Superior temporal gyrus (tissue), 1 donor: Measurements from ENCODE around the gene ATP2B2.
"Not testable (repeated sequence)": the region's sequence is repeated elsewhere in the genome, so short reads cannot be mapped to it uniquely, and the experiment has no call there.

ENCODE experiments used
- DNase-seq: peaks from one replicate; pipeline ENCODE4 v3.0.0-alpha.2; 2016; ENCODE audit errors: extremely low spot score

ATP2B2 gene

DNA sequence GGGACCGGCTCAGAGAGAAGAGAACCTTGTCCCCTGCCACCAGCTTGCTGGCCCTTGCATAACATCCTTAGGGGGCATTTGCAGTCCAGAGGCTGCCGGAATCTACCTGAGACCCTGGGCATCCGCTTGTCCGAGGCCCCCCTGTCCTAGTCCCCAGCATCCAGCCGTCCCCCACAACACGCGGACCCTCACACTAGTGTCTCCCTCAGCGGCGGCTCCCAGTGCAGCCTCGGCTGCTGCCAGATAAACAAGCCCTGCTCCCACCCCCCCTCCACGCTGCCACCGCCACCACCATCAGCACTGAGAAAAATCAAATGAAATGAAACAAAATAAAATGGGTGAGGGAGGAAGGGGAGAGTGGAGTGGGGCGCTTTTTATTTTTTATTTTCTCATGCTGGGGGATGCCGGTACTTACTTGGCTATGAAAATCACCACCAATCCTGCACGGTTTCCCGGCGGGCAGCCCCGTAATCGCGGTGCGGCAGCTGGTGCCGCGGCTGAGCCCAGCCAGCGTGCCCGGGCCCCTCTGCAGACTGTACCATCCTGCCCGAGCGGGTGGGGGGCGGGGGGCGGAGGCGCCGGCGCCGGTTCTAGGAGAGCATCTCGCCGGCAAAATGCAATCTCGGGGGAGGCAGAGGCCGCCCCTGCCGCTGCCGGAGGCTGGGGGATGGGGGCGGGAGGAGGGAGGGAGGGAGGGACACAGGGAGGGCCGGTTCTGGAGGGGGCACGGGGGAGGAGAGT is at the start of gene ATP2B2:
TSS of gene ATP2B2 (minus strand) at position 537 of the 741 bp plus-strand sequence. CDS start 56,043 bp downstream, outside the sequence.
- DNase-seq = no peak

DNA sequence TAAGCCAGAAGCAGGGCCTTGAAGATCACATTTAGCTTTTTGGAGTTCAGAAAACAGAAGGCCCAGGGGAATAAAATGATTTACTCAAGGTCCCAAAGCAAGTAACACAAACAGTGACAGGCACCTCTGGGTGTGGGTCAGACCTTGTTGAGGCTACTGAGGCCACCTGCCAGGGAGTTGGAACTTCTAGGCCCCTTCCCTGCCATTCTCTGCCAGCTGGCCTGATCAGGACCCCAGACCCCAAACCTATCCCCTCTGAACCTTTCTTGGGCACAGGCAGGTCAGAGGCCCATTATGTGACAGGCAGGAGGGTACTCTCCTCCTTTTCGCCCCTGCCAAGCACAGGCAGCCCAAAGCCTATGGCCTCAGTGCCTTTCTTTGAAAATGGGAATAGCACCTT is 49.4 kb upstream of the ATP2B2 start:
- no peak for DNase-seq

DNA sequence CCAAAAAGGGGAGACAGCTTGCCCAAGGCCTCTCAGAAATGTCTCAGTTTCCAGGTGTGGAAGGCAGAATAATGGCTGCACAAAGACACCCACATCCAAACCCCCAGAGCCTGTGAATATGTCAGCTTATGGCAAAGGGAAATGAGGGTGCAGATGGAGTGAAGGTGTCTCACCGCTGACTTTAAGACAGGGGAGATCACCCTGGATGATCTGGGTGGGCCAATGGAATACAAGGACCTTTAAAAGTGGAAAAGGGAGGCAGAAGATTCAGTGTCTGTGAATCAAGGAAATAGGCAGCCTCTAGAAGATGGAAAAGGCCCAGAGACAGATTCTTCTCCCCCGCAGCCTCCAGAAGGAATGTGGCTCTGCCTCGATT is 48.8 kb upstream of the ATP2B2 start:
- DNase-seq = no peak

DNA sequence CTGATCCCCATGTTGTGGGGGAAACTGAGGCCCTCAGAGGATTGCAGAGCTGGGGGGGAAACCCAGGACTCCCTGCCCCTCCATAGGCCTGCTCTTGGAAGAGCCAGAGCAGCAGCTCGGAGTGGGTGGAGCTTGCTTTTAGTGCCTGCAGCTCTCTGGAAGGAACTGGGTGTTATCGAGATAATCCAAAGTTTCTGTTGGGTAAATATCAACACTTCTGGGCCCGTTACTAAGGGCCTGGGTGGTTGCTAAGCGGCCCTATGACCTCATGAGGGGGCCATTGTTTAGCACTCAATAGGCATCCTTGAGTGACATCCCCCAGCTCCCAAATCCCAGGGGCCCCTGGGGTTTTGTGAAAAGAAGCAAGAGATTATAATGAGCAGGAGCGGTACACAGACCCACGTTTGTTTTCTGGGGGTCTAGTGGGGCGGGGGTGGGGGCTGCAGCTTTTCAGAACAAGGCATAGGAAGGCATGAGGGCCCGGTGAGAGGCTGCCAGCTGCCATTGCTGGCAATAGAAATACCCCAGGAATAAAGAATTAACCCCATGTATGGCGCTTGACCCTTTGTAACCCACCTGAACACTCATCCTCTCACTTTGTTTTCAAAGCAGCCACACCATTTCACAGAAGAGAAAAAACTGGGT is 48.3 kb upstream of the ATP2B2 start:
- DNase-seq = peak; percentile 36

DNA sequence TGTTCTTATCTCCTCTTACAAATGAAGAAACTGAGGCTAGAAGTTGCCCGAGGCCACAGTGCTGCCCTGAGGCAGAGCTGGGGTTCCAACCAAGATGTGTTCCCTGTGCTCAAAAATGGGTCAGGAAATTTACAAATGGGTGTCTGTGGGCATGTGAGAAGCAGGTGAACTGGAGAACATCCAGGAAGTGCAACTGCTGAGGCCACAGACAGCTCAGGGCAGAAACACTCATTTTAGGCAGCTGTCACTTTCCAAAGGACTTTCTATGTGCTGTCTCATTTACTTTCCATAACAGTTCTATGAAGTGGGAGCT is 47.2 kb upstream of the ATP2B2 start:
- DNase-seq = no peak

DNA sequence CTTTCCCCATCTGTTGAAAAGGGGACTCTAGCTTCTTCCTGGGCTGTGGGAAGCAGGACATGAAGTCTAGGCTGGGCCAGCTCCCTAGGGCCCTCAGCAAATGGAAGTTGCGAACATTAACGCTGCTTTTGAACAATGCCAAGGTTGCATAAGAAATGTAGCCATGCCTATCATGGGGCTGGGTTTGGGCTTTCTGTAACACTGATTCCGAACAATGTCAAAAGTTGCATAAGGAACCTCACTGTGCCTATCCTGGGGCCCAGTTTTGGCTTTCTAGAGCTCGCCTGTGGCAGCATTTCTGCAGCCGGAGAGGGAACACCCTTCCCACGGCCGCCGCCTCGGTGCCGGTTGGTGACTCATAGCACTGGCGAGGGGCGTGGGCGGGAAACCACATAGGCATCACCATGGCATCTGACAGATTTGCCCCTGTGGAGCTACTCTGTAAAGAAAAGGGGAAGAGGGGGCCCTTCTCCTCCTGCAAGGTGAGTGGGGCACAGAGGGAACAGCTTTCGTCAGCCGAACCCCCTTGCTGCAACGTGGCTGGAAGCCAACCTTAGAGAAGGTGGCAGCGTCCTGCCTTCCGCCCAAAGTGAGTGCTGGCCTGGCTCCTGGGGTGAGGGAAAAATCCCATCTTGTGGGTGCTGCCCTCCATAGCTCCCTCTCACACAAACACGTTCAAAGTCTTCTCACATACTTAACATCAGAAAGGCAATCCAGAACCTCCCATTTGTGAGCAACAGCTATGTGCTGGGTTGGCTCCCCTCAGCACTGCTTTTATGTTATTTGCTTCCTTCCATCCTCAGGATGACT is 46.6 kb upstream of the ATP2B2 start:
- DNase-seq = peak; percentile 53

DNA sequence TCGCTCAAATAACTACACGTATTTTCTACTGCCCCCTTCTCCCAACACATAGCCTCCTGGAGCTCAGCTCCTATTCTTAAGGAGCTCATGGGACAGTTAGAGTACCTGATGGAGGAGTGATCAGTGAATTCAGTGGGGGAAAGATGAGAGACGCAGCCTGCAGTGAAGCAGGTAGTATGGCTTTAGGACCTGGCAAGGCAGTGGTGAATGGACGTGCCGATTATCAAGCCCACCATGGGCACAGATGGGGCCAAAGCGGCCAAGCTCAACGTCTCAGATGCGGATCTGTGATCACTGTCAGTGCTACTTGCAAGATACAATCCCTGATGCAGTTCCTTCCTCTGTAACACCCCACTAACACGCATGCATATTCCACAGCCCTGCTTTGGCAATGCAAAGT is 45.8 kb upstream of the ATP2B2 start:
- no peak for DNase-seq

DNA sequence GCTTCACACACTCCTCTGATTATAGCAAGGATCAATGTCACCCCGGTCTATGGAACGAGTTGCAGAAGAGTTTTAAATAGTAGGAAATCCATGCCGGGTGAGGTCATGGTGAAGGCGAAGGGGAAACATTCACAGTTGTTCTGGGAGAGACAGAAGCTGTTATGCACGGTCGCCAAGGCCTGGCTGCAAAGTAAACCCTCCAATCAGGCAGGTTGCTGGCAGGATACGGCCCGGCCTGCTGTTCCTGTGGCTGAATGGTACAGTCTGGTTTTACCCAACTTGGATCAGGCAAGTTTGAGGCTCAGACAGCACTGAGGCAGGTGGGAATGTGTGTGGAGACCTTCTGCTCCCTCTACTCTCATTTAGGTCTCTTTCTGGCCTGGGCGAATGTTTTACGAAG is 45.3 kb upstream of the ATP2B2 start:
- DNase-seq = peak; percentile 30

DNA sequence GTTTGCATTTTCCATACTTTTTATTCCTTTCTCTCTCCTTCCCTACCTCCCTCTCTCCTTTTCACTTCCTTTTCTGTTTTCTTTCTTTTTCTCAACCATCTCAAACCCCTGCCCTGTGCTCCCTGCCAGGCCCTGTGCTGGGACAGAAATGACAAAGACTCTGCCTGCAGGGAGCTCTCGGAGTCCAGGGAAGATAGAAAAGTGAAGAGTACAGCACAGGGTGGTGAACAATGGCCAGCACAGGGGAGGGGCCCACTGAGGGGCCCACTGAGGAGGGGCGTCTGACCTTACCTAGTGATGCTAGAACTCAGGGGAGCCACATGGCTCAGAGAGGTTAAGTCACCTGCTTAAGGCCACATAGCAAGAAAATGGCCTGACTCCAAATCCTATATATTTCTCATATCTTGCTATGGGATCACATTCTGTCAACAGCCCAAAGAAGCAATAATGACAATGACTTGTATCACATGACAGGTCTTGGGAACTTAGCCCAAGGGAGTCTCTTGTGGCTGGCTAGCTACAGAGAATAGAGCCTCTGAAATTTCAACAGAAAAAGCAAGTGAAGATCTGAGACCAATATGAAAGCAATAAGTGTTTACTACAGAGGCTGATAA is 44.3 kb upstream of the ATP2B2 start:
- no peak for DNase-seq

DNA sequence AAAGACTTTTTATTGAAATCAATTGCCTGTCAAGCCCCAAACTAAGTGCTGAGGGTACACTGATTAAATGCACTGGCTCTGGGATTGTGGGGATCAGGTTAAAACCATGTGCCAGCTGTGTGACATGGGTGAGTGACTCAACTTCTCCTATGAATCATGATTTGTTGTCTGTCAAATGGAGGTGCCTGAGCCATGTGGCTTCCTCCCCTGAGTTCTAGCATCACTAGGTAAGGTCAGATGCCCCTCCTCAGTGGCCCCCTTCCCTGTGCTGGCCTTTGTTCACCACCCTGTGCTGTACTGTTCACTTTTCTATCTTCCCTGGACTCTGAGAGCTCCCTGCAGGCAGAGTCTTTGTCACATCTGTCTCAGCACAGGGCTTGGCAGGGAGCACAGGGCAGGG is 43.6 kb upstream of the ATP2B2 start:
- no peak for DNase-seq

DNA sequence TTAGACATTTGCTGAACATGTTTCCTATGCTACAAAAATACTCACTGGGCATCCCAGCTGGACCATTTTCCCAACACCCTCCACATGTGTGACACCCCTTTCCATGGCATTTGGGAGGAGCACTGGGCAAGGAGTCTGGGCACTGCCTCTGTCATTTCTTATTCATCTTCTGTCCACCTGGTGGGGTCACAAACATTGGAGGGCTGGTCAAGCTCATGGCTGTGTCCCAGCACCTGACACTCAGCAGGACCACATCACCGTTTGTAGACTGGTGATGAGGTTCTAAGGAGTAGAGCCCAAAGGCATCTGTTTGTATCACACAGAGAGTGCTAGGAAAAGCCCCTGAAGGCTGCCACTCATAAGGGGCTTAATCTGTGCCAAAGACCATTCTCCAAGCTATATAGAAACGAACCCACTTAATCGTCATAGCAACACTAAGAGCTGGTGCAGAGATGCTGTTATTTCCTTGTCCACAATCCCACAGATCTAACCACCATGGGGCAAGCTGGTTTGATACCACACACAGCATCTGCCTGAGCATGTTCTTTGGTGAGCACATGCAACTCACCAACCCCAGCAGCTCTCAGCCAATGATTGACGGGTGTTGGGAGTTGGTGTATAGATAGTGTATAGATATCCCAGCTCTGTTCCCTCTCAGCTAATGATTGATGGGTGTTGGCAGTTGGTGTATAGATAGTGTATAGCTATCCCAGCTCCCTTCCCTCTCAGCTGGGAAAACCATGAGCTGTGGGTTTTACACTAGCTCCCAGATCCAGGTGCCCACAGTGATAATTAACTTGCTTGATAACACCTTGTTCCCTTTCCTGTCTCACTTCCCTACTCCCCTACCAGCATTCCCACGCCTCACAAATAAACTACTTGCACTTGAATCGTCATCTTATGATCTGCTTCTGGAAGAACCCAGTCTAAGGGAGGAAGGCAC is 42.7 kb upstream of the ATP2B2 start:
- DNase-seq = no peak

DNA sequence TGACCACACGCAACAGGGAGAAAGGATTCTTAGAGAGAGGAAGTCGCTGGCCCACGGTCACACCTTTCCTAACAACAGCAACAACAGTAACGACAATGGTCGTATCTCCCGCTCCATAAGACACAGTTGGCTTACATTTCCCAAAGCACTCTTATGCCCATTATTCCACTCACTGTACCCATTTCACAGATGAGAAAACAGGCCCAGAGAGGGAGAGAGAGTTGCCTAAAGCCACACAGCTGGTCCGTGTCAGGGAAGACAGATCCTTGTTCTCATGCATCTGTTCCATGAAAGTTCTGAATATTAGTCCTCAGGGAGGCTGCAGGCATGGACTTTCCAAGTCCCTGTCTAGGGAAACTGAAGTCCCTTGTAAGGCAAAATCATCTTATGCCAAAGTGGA is 42.0 kb upstream of the ATP2B2 start:
- no peak for DNase-seq

DNA sequence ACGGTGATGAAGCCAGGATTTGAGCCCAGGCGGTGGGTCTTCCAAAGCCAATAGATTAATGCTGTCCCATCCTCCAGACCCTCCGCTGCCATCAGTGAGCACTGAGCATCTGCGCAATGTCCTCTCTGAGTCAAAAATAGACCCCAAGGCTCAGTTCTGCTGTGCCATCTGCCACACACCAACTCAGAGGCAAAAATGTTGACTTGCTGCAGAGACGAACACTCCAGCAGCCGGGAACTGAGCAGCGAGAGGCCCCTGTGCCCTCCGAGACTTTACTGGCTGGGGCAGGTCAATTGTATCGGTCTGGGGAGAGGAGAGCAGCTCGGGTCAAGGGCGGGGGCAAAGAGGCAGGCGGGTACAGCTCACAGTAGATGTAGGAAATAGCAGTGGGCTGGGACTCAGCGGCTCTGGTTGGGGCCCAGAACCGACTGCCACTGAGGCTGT is 41.5 kb upstream of the ATP2B2 start:
- no peak for DNase-seq

DNA sequence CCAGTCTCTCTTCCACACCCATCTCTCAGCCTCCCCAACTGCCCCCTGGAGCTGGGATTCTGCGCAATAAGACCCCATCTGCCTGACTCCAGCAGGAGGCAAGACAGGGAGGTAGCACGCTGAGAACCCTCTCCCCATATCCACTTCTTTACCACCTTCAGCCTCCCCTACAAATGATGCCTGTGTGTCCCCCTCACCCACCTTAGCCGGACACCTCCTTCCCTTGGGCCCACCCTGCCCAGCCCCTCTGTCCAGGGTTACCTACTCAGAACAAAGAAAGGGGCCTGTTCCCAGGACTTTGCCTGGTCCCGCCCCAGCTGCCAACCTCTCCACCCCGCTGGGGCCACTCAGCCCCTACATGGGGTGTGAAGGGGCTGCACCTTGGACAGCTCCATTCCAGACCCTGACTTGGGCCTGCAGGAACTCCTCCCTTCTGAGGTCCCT is 40.8 kb upstream of the ATP2B2 start:
- DNase-seq = no peak

DNA sequence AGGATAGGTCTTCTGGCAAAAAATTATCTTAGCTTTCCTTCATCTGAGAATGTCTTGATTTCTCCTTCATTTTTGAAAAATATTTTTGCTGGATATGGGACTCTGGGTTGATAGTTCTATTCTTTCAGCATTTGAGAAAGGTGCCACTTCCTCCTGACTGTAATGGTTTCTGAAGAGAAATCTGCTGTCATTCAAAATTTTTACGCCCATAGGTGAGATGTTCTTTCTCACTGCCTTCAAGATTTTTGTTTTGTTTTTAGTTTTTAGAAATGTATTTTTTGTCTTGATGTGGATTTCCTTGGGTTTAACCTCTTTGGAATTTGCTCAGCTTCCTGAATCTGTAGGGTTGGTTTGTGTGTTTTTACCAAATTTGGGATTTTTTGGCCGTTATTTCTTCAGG is 37.1 kb upstream of the ATP2B2 start:
- no peak for DNase-seq

DNA sequence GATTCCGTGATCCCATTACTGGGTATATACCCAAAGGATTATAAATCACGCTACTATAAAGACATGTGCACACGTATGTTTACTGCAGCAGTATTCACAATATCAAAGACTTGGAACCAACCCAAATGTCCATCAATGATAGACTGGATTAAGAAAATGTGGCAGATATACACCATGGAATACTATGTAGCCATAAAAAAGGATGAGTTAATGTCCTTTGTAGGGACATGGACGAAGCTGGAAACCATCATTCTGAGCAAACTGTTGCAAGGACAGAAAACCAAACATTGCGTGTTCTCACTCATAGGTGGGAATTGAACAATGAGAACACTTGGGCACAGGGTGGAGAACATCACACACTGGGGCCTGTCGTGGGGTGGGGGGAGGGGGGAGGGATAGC is 35.0 kb upstream of the ATP2B2 start:
- not testable (repeated sequence) for DNase-seq

DNA sequence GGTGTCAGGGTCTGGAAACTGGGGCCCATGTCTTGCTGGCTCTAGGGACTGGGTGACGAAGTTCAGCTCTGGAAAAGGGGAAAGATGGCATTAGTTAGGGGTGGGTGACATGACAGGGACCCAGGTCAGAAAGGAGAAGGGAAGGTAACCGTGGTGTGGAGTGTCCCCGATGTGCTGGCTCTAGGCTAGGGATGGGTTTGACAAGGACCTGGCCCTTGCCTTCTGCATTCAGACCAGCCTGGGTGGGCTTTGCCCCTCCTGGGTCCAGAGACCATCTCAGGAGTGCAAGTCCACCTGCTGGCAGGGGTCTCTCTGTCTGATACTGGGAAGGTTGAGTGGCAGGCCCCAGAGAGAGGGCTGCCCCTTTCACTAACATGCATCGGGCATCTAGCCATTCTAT is 28.7 kb upstream of the ATP2B2 start:
- no peak for DNase-seq

DNA sequence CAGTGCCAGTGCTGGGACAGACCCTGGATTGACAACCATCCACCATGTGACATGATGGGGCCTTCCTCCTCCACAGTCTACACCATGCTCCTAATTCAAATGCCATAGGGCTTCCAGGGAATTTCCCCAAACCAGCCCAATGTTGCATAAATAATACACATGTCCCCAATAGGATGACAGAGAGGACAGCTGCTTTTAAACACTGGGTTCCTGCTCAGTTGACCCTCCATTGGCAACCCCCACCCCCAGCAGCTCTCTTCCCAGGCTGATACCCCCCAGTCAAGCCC is 28.3 kb upstream of the ATP2B2 start:
- DNase-seq = no peak

DNA sequence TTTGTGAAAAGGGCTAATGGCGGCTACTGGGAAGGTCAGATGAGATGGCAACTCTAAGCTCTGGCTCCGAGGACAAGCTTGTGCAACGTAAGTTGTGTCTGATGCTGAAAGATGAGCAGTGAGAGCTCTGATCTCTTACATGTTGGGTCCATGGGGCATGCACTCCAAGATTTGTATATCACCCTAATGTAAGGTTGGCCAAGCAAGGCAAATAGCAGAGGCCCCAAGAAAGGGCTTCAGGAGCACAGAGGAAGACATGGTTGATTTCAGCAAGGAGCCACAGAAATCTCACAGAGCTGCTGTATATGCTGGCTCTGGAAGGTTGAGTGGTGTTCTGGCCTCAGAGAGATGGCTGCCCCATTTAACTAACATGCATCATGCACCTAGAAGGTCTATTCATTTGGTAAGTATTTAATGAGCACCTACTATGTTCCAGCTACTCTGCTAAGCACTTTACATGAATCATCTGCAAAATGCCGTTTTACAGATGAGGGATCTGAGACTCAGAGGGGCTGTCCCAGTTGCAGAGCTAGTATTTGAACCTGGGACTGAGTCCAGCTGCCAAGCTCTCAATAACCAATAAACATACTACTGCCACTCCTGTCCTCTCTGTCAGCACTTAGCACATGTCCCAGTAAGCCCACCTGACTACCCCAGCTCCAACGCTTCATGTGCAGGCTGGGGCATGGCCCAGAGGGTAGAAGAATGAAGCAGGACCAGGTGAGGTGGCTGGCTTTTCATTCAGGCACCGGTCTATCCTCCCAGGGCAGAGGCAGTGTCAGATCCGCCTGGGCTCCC is 27.8 kb upstream of the ATP2B2 start:
- no peak for DNase-seq

DNA sequence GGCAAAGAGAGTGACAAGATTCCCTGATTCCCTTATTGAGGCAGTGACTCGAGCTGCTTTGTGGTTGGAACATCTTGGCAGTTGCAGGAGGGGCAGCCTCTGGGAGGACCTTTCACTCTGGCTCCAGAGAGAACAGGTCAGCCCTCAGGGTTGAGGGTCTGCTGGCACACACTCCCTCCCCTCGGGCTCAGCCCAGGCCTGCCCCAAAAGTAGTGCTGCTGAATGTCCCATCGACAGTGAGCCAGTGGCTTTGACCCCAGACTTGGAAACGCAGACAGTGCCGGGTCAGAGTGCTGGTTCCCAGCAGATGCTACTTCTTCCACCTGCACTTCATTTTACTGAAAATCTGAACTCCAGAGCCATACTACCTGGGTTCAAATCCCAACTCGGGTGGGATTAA is 25.6 kb upstream of the ATP2B2 start:
- no peak for DNase-seq

DNA sequence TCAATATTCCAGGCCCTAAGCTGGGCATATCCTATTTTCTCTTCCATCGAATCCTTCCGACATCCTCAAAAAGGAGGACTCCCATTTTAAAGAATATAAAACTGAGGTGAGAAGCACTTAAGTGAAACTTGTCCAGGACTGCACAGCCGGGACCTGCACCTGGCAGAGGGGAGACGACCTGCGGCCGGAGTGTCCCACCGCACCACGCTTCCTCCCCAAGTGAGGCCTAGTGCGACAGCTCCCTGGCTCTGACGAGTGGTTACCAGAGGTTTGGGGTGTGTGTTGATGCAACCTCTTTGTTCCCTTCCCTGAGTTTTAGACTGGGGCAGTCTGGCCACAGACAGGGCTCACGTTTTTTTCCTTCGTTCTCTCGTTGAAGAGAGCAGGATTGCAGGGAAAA is 24.9 kb upstream of the ATP2B2 start:
- no peak for DNase-seq
